ENCODE measurements around the gene PTPRD.
"Not testable (repeated sequence)": the region's sequence is repeated elsewhere in the genome, so short reads cannot be mapped to it uniquely, and the experiment has no call there.

The PTPRD gene

GRCh38 chr9:9560382-9561035, 1052.3 kb downstream of the PTPRD start:
- DNase-seq = no peak

- no peak for DNase-seq
Observed at GRCh38 chr9:9558907-9559306, 1053.9 kb downstream of the PTPRD start.

- no peak for DNase-seq
Observed at GRCh38 chr9:9557804-9558334, 1054.9 kb downstream of the PTPRD start.

- no peak for DNase-seq
Observed at GRCh38 chr9:9556865-9557803, 1055.7 kb downstream of the PTPRD start.

- DNase-seq = no peak
Observed at GRCh38 chr9:9552665-9553064, 1060.1 kb downstream of the PTPRD start.

- no peak for DNase-seq
Observed at GRCh38 chr9:9538766-9539165, 1074.0 kb downstream of the PTPRD start.

GRCh38 chr9:9538356-9538755, 1074.4 kb downstream of the PTPRD start:
- no peak for DNase-seq

- no peak for DNase-seq
Observed at GRCh38 chr9:9536523-9536922, 1076.3 kb downstream of the PTPRD start.

- no peak for DNase-seq
Observed at GRCh38 chr9:9523476-9524139, 1089.2 kb downstream of the PTPRD start.

GRCh38 chr9:9522406-9522805, 1090.4 kb downstream of the PTPRD start:
- DNase-seq = no peak

GRCh38 chr9:9521033-9521779, 1091.6 kb downstream of the PTPRD start:
- DNase-seq = no peak

- DNase-seq = no peak
Observed at GRCh38 chr9:9504869-9505268, 1107.9 kb downstream of the PTPRD start.

GRCh38 chr9:9499546-9499945, 1113.3 kb downstream of the PTPRD start:
- no peak for DNase-seq

- no peak for DNase-seq
Observed at GRCh38 chr9:9498846-9499245, 1114.0 kb downstream of the PTPRD start.

- DNase-seq = no peak
Observed at GRCh38 chr9:9498128-9498527, 1114.7 kb downstream of the PTPRD start.

GRCh38 chr9:9494336-9494735, 1118.5 kb downstream of the PTPRD start:
- no peak for DNase-seq

- no peak for DNase-seq
Observed at GRCh38 chr9:9492506-9492905, 1120.3 kb downstream of the PTPRD start.

GRCh38 chr9:9489183-9489582, 1123.6 kb downstream of the PTPRD start:
- DNase-seq = no peak

GRCh38 chr9:9483175-9483574, 1129.6 kb downstream of the PTPRD start:
- no peak for DNase-seq

GRCh38 chr9:9478741-9479140, 1134.1 kb downstream of the PTPRD start:
- no peak for DNase-seq

GRCh38 chr9:9469271-9469670, 1143.5 kb downstream of the PTPRD start:
- DNase-seq = no peak

- not testable (repeated sequence) for DNase-seq
Observed at GRCh38 chr9:9441874-9442273, 1170.9 kb downstream of the PTPRD start.

- DNase-seq = no peak
Observed at GRCh38 chr9:9437641-9438040, 1175.2 kb downstream of the PTPRD start.
